ENCODE data around the gene SLC22A3. TPM values are rescaled to one million over a fixed set of nuclear protein-coding genes. Genes with fewer than 3 reads are reported as not detected.

The SLC22A3 gene
- polyA plus RNA-seq, 6 donors from 2014 or later: not detected

- peak overlapping the region in 2 of 8 donors; percentile 14 to 18 for H3K4me3 Mint-ChIP-seq
- peaks cover 0 to 3% (median 0%) of the 10 kb centered on the region in 7 donors for H3K9me3 Mint-ChIP-seq
- peaks cover 56 to 63% (median 61%) of the 10 kb centered on the region in 3 donors for H3K27me3 Mint-ChIP-seq
- H3K4me1 Mint-ChIP-seq: peaks cover 0 to 5% (median 0%) of the 10 kb centered on the region in 3 donors
- peaks cover 0 to 9% of the 10 kb centered on the region in 2 donors for H3K36me3 Mint-ChIP-seq
- no peak for DNase-seq
- H3K27ac Mint-ChIP-seq: no peak overlapping the region
- ATAC-seq (ENCODE audit: low read depth in 2 of 2): no peak
Observed at GRCh38 chr6:160347259-160348222, 637 bp upstream of the SLC22A3 start.

- Mint-ChIP-seq H3K27ac (no peak overlapping the region), H3K36me3 (peaks cover 0 to 9% of the 10 kb centered on the region in 2 donors), H3K4me1 (peaks cover 0 to 5% (median 0%) of the 10 kb centered on the region in 3 donors), H3K9me3 (peaks cover 0 to 3% (median 0%) of the 10 kb centered on the region in 7 donors), H3K4me3 (peak overlapping the region in 3 of 8 donors; percentile 28 to 45 (median 37)), H3K27me3 (peaks cover 47 to 60% (median 57%) of the 10 kb centered on the region in 3 donors)
- DNase-seq: no peak
- no peak for ATAC-seq (ENCODE audit: low read depth in 2 of 2)
Observed at GRCh38 chr6:160349020-160349441, 853 bp downstream of the SLC22A3 start.

- Mint-ChIP-seq H3K9me3 (peaks cover 0 to 3% (median 0%) of the 10 kb centered on the region in 7 donors), H3K4me3 (no peak overlapping the region), H3K4me1 (peaks cover 0 to 5% (median 0%) of the 10 kb centered on the region in 3 donors), H3K27ac (no peak overlapping the region), H3K27me3 (peaks cover 44 to 55% (median 49%) of the 10 kb centered on the region in 3 donors), H3K36me3 (peaks cover 0 to 9% of the 10 kb centered on the region in 2 donors)
- no peak for ATAC-seq (ENCODE audit: low read depth in 2 of 2)
- DNase-seq: no peak
Observed at GRCh38 chr6:160349814-160350350, 1.7 kb downstream of the SLC22A3 start.

GRCh38 chr6:160353950-160354496, 5.8 kb downstream of the SLC22A3 start:
- peaks cover 31 to 50% (median 41%) of the 10 kb centered on the region in 3 donors for H3K27me3 Mint-ChIP-seq

GRCh38 chr6:160355001-160355400, 6.8 kb downstream of the SLC22A3 start:
- Mint-ChIP-seq H3K4me3 (no peak overlapping the region), H3K9me3 (peaks cover 0 to 4% (median 0%) of the 10 kb centered on the region in 7 donors), H3K27ac (no peak overlapping the region), H3K27me3 (peaks cover 23 to 41% (median 31%) of the 10 kb centered on the region in 3 donors), H3K4me1 (no peaks in the 10 kb centered on the region), H3K36me3 (no peaks in the 10 kb centered on the region)
- ATAC-seq (ENCODE audit: low read depth in 2 of 2) (no peak), DNase-seq (no peak)

More at GRCh38 chr6:160353950-160354496, 5.8 kb downstream of the SLC22A3 start:
- ATAC-seq (ENCODE audit: low read depth in 2 of 2) (no peak), DNase-seq (no peak)
- peaks cover 0 to 4% (median 0%) of the 10 kb centered on the region in 7 donors for H3K9me3 Mint-ChIP-seq
- H3K4me1 Mint-ChIP-seq: peaks cover 0 to 4% (median 0%) of the 10 kb centered on the region in 3 donors
- H3K27ac Mint-ChIP-seq: no peak overlapping the region
- no peaks in the 10 kb centered on the region for H3K36me3 Mint-ChIP-seq
- no peak overlapping the region for H3K4me3 Mint-ChIP-seq

- DNase-seq (no peak), ATAC-seq (ENCODE audit: low read depth in 2 of 2) (no peak)
- Mint-ChIP-seq H3K4me1 (no peaks in the 10 kb centered on the region), H3K4me3 (no peak overlapping the region), H3K9me3 (peaks cover 0 to 4% (median 0%) of the 10 kb centered on the region in 7 donors), H3K27me3 (peaks cover 19 to 45% (median 24%) of the 10 kb centered on the region in 3 donors), H3K36me3 (no peaks in the 10 kb centered on the region), H3K27ac (no peak overlapping the region)
Observed at GRCh38 chr6:160356074-160356744, 8.0 kb downstream of the SLC22A3 start.

- DNase-seq: no peak
- H3K27me3 Mint-ChIP-seq: peaks cover 16 to 54% (median 22%) of the 10 kb centered on the region in 3 donors
- no peaks in the 10 kb centered on the region for H3K36me3 Mint-ChIP-seq
- no peak overlapping the region for H3K4me3 Mint-ChIP-seq
- no peaks in the 10 kb centered on the region for H3K4me1 Mint-ChIP-seq
- H3K27ac Mint-ChIP-seq: no peak overlapping the region
- no peak for ATAC-seq (ENCODE audit: low read depth in 2 of 2)
- H3K9me3 Mint-ChIP-seq: peaks cover 0 to 4% (median 0%) of the 10 kb centered on the region in 7 donors
Observed at GRCh38 chr6:160357088-160357487, 8.9 kb downstream of the SLC22A3 start.

GRCh38 chr6:160358225-160359119, 10.3 kb downstream of the SLC22A3 start:
- Mint-ChIP-seq H3K4me1 (no peaks in the 10 kb centered on the region), H3K36me3 (no peaks in the 10 kb centered on the region), H3K27ac (no peak overlapping the region), H3K27me3 (peaks cover 10 to 60% (median 22%) of the 10 kb centered on the region in 3 donors), H3K9me3 (peaks cover 0 to 4% (median 0%) of the 10 kb centered on the region in 7 donors), H3K4me3 (no peak overlapping the region)
- DNase-seq (no peak), ATAC-seq (ENCODE audit: low read depth in 2 of 2) (no peak)

GRCh38 chr6:160360955-160361354, 12.8 kb downstream of the SLC22A3 start:
- no peaks in the 10 kb centered on the region for H3K36me3 Mint-ChIP-seq
- H3K27ac Mint-ChIP-seq: no peak overlapping the region
- no peak overlapping the region for H3K4me3 Mint-ChIP-seq
- no peak for DNase-seq
- H3K9me3 Mint-ChIP-seq: peaks cover 0 to 4% (median 0%) of the 10 kb centered on the region in 7 donors
- H3K4me1 Mint-ChIP-seq: no peaks in the 10 kb centered on the region
- H3K27me3 Mint-ChIP-seq: peaks cover 10 to 52% (median 18%) of the 10 kb centered on the region in 3 donors
- ATAC-seq (ENCODE audit: low read depth in 2 of 2): no peak

GRCh38 chr6:160362556-160362955, 14.4 kb downstream of the SLC22A3 start:
- H3K4me1 Mint-ChIP-seq: no peaks in the 10 kb centered on the region
- peaks cover 7 to 36% (median 10%) of the 10 kb centered on the region in 3 donors for H3K27me3 Mint-ChIP-seq
- no peaks in the 10 kb centered on the region for H3K36me3 Mint-ChIP-seq
- no peak for ATAC-seq (ENCODE audit: low read depth in 2 of 2)
- no peak for DNase-seq
- no peak overlapping the region for H3K4me3 Mint-ChIP-seq
- peaks cover 0 to 4% (median 0%) of the 10 kb centered on the region in 7 donors for H3K9me3 Mint-ChIP-seq
- no peak overlapping the region for H3K27ac Mint-ChIP-seq

GRCh38 chr6:160363016-160363996, 15.1 kb downstream of the SLC22A3 start:
- H3K27ac Mint-ChIP-seq: no peak overlapping the region
- H3K36me3 Mint-ChIP-seq: no peaks in the 10 kb centered on the region
- peaks cover 0 to 5% (median 1%) of the 10 kb centered on the region in 7 donors for H3K9me3 Mint-ChIP-seq
- ATAC-seq (ENCODE audit: low read depth in 2 of 2) (no peak), DNase-seq (no peak)
- no peak overlapping the region for H3K4me3 Mint-ChIP-seq
- peaks cover 6 to 29% (median 7%) of the 10 kb centered on the region in 3 donors for H3K27me3 Mint-ChIP-seq
- no peaks in the 10 kb centered on the region for H3K4me1 Mint-ChIP-seq

All from naive B cell (primary cell).